Measurements from ENCODE around the gene EMILIN2. TPM values are rescaled to one million over a fixed set of nuclear protein-coding genes. Genes with fewer than 3 reads are reported as not detected.

Gene EMILIN2
- total RNA-seq, 1 experiment from 2014 or later = 11.7 TPM

DNA sequence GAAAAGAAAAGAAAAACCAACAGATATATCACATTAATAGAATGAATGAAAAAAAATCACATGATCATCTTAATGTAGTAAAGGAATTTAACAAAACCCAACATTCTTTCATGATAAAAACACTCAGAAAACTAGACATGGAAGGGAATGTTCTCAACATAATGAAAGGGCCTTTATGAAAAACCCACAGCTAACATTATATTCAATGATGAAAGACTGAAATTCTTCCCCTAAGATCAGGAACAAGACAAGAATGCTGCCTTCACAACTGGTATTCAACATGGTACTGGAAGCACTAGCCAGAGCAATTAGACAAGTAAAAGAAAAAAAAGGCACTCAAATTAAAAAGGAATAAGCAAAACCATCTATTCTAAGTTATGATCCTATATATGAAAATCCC lies 28.5 kb upstream of the EMILIN2 start:
- H3K9me3 Mint-ChIP-seq = peaks cover 36% of the 10 kb centered on the region
- peaks cover 16% of the 10 kb centered on the region for H3K4me1 Mint-ChIP-seq
- H3K36me3 Mint-ChIP-seq = peaks cover 7% of the 10 kb centered on the region; the same call in 1 of the 2 replicates
- no peak overlapping the region for H3K4me3 Mint-ChIP-seq
- CTCF ChIA-PET = no interaction called here
- H3K27ac Mint-ChIP-seq = no peak overlapping the region
- TF ChIP-seq, protein P1, sequence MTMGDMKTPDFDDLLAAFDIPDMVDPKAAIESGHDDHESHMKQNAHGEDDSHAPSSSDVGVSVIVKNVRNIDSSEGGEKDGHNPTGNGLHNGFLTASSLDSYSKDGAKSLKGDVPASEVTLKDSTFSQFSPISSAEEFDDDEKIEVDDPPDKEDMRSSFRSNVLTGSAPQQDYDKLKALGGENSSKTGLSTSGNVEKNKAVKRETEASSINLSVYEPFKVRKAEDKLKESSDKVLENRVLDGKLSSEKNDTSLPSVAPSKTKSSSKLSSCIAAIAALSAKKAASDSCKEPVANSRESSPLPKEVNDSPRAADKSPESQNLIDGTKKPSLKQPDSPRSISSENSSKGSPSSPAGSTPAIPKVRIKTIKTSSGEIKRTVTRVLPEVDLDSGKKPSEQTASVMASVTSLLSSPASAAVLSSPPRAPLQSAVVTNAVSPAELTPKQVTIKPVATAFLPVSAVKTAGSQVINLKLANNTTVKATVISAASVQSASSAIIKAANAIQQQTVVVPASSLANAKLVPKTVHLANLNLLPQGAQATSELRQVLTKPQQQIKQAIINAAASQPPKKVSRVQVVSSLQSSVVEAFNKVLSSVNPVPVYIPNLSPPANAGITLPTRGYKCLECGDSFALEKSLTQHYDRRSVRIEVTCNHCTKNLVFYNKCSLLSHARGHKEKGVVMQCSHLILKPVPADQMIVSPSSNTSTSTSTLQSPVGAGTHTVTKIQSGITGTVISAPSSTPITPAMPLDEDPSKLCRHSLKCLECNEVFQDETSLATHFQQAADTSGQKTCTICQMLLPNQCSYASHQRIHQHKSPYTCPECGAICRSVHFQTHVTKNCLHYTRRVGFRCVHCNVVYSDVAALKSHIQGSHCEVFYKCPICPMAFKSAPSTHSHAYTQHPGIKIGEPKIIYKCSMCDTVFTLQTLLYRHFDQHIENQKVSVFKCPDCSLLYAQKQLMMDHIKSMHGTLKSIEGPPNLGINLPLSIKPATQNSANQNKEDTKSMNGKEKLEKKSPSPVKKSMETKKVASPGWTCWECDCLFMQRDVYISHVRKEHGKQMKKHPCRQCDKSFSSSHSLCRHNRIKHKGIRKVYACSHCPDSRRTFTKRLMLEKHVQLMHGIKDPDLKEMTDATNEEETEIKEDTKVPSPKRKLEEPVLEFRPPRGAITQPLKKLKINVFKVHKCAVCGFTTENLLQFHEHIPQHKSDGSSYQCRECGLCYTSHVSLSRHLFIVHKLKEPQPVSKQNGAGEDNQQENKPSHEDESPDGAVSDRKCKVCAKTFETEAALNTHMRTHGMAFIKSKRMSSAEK (CRISPR knock-in tag; IDR thresholded peaks at IDR 0.05; ENCODE audit: borderline replicate concordance) = no peak
- TF ChIP-seq, protein P2, sequence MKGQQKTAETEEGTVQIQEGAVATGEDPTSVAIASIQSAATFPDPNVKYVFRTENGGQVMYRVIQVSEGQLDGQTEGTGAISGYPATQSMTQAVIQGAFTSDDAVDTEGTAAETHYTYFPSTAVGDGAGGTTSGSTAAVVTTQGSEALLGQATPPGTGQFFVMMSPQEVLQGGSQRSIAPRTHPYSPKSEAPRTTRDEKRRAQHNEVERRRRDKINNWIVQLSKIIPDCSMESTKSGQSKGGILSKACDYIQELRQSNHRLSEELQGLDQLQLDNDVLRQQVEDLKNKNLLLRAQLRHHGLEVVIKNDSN (CRISPR knock-in tag; IDR thresholded peaks at IDR 0.05) = no peak
- TF ChIP-seq ZNF121 (CRISPR knock-in tag; IDR thresholded peaks at IDR 0.05) = no peak
- no peak for TF ChIP-seq SMAD4 (CRISPR knock-in tag; IDR thresholded peaks at IDR 0.05)
- TF ChIP-seq PRRX2 (CRISPR knock-in tag; IDR thresholded peaks at IDR 0.05) = no peak
- TF ChIP-seq RORB (CRISPR knock-in tag; IDR thresholded peaks at IDR 0.05) = no peak
- no peak for ATAC-seq
- POLR2A ChIA-PET = no interaction called here
- H3K27me3 Mint-ChIP-seq (ENCODE audit: low read depth) = no peaks in the 10 kb centered on the region
- no peak for DNase-seq (ENCODE audit: low spot score)

DNA sequence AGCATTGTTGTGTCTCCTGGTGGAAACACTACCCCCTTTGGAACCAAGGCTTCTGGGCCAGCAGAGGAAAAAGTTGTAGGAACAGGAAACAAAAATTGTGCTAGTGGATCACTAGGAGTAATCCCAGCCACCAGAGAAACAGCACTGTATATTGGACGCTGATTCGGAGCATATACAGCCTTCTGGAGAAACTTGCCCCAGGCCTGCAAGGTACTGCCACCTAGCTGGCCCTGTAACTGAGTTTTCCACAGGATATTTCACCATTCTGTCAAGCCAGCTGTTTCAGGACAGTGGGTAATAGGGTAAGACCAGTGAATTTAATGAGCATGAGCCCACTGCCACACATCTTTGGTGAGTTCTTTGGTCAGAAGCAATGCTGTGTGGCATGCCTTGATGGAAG lies 25.1 kb upstream of the EMILIN2 start:
- ChIA-PET CTCF (no interaction called here), POLR2A (no interaction called here)
- H3K27ac Mint-ChIP-seq = no peak overlapping the region
- H3K9me3 Mint-ChIP-seq = peaks cover 19% of the 10 kb centered on the region
- H3K4me3 Mint-ChIP-seq = no peak overlapping the region
- DNase-seq (ENCODE audit: low spot score) (no peak), ATAC-seq (no peak)
- no peaks in the 10 kb centered on the region for H3K27me3 Mint-ChIP-seq (ENCODE audit: low read depth)
- peaks cover 9% of the 10 kb centered on the region for H3K4me1 Mint-ChIP-seq
- TF ChIP-seq TP53 (CRISPR knock-in tag; IDR thresholded peaks at IDR 0.05) = no peak
- no peak for TF ChIP-seq ZNF138 (CRISPR knock-in tag; conservative IDR thresholded peaks at IDR 0.05)
- no peak for TF ChIP-seq FOXP1 (CRISPR knock-in tag; IDR thresholded peaks at IDR 0.05; ENCODE audit: borderline replicate concordance)
- TF ChIP-seq ZNF281 (CRISPR knock-in tag; IDR thresholded peaks at IDR 0.05) = no peak
- TF ChIP-seq MXD4 (CRISPR knock-in tag; IDR thresholded peaks at IDR 0.05; ENCODE audit: borderline replicate concordance) = no peak
- TF ChIP-seq FOXP4 (CRISPR knock-in tag; IDR thresholded peaks at IDR 0.05) = no peak
- H3K36me3 Mint-ChIP-seq = 0 out of 2 replicates have a peak, but pooled peaks cover 7% of the 10 kb centered on the region

DNA sequence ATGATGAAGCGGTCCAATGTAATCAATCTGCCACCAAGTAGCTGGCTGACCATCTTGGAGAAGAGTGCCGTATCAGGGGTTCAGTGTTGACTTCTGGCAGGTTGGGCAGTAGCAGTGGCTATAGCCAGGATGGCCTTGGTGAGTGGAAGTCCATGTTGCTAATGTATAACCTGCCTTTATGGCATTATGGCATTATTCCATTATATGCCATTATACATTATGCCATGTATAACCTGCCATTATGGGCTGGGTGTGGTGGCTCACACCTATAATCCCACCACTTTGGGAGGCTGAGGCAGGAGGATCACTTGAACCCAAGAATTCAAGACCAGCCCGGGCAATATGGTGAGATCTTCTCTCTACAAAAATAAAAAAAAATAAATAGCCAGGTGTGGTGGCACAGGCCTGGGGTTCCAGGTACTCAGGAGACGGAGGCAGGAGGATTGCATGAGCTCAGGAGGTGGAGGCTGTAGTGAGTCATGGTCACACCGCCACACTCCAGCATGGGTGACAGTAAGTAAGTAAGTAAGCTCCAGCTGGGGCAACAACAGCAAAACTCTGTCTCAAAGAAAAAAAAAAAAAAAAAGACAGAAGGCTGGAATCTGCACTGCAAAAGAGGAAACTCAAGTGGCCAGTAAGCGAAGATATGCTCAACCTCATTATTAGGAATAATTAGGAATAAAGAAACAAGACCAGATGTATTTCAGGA lies 24.4 kb upstream of the EMILIN2 start:
- no peak for DNase-seq (ENCODE audit: low spot score)
- no peak overlapping the region for H3K27ac Mint-ChIP-seq
- H3K36me3 Mint-ChIP-seq = 0 out of 2 replicates have a peak, but pooled peaks cover 7% of the 10 kb centered on the region
- peaks cover 7% of the 10 kb centered on the region for H3K4me1 Mint-ChIP-seq
- peaks cover 16% of the 10 kb centered on the region for H3K9me3 Mint-ChIP-seq
- ChIA-PET CTCF (no interaction called here), POLR2A (no interaction called here)
- no peak for ATAC-seq
- H3K4me3 Mint-ChIP-seq = no peak overlapping the region
- H3K27me3 Mint-ChIP-seq (ENCODE audit: low read depth) = no peaks in the 10 kb centered on the region
- TF ChIP-seq RELA (CRISPR knock-in tag; IDR thresholded peaks at IDR 0.05; ENCODE audit: borderline replicate concordance) (no peak), KAT7 (CRISPR knock-in tag; IDR thresholded peaks at IDR 0.05; ENCODE audit: borderline replicate concordance) (no peak), SMAD4 (CRISPR knock-in tag; IDR thresholded peaks at IDR 0.05) (no peak), ZNF317 (CRISPR knock-in tag; IDR thresholded peaks at IDR 0.05; ENCODE audit: borderline replicate concordance, low read depth) (no peak), SP1 (CRISPR knock-in tag; conservative IDR thresholded peaks at IDR 0.05) (no peak), ETV6 (CRISPR knock-in tag; IDR thresholded peaks at IDR 0.05) (no peak), JUN (CRISPR knock-in tag; IDR thresholded peaks at IDR 0.05) (no peak), ATF6 (CRISPR knock-in tag; IDR thresholded peaks at IDR 0.05) (no peak)
- TF ChIP-seq, protein P3, sequence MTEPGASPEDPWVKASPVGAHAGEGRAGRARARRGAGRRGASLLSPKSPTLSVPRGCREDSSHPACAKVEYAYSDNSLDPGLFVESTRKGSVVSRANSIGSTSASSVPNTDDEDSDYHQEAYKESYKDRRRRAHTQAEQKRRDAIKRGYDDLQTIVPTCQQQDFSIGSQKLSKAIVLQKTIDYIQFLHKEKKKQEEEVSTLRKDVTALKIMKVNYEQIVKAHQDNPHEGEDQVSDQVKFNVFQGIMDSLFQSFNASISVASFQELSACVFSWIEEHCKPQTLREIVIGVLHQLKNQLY (CRISPR knock-in tag; IDR thresholded peaks at IDR 0.05) = no peak

Measured in WTC11 (cell line).